HFF-Myc (cell line): ENCODE measurements around the gene COL4A1.

Source experiments
- DNase-seq: peaks from one replicate; pipeline ENCODE4 v3.0.0-alpha.2; 2011; ENCODE audit warnings: low read depth; ENCODE audit errors: extremely low read depth
- H3K4me3 ChIP-seq: replicated peaks from 2 replicates; pipeline ENCODE4 v1.5.1; 2011; ENCODE audit warnings: low read depth, mild to moderate bottlenecking, control low read depth, low read length
- CTCF ChIP-seq: IDR thresholded peaks from 2 replicates; pipeline ENCODE4 v1.5.1; 2012; ENCODE audit warnings: mild to moderate bottlenecking, low read depth, low read length, control low read depth; ENCODE audit errors: missing control alignments

Gene COL4A1

DNA sequence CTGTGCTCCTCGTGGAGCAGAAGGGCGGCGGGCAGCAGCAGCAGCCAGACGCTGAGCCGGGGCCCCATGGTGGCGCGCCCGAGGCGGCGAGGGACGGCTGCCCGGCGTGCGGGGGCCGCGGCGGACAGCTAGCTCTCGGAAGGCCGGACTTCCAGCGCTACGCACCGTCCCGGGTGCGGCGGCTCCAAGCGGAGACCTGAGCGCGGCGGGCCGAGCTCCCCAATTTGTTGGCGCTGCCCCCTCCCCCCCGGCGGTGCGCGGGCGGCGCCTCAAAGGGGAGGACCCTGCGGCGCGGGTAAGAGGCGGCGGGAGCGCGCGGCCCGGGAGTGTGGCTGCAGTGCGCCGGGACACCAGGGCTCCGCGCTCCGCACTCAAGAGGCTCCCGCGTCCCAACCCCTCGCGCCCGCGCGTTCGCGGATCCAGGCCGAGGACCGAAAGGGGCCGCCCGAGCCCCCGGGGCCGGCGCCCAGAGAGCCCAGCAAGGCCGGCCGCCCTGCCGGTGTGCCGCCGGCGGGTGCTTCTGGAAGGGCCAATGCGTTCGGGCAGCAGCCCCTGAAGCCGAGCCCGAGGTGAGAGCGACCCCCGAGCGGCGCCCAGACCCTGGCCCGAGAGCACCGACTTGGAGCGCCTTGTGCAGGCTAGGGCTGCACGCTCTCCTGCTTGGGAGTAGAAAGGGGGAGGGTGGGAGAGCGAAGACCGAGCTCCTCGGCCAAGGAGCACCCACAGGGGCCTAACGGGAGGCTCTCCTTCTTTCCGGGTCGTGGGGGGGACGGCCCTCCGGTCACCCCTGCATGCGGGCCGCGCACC lies at the start of gene COL4A1, which contains the start of gene COL4A2:
TSS of gene COL4A1 (minus strand) at position 198 of the 807 bp plus-strand sequence. CDS start at position 68, 130 bp downstream.
TSS of gene COL4A2 (plus strand) at position 325 of the 807 bp plus-strand sequence. CDS start 620 bp downstream, outside the sequence.
- no peak for DNase-seq
- peak within 1 kb of the TSS; percentile 87 for H3K4me3 ChIP-seq
- no peak for TF ChIP-seq CTCF

GRCh38 chr13:110356362-110356761 lies 49.4 kb upstream of the COL4A1 start:
- DNase-seq, result no peak

DNA sequence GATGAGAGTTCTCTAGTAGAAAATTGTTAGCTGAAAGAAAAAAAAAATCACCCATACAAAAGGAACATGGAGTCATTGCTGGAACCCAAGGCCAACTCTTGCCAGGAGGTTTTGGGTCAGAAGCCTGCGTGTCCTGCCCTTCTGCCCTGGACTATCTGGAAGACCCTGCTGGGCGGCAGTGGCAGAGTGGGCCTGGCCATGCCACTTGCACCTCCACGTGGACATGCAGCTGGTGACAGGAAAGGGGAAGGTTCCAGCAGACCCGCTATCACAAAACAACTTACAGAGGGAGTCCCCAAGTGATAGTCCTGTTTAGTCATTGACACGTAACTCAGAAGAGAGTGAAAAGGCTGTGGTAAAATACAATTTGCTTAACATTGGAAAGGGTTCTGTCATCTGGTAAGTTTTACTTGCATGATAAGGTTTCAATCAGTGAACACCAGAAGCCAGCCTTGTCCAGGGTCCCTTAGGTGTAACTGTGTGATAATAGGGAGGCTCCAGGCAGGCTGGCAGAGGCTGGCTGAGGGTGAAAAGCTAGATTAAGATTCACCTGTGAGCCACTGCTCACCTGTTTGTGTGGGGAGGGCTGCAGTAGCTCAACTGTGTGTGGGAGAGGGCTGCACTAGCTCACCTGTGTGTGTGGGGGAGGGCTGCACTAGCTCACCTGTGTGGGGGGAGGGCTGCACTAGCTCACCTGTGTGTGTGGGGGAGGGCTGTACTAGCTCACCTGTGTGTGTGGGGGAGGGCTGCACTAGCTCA lies 47.9 kb upstream of the COL4A1 start:
- no peak for TF ChIP-seq CTCF
- H3K4me3 ChIP-seq, result no peak overlapping the region
- no peak for DNase-seq

More at GRCh38 chr13:110356362-110356761, 49.4 kb upstream of the COL4A1 start:
- H3K4me3 ChIP-seq, result no peak overlapping the region
- TF ChIP-seq CTCF, result no peak

GRCh38 chr13:110354123-110354627 lies 47.2 kb upstream of the COL4A1 start:
- no peak overlapping the region for H3K4me3 ChIP-seq
- DNase-seq, result no peak
- TF ChIP-seq CTCF, result no peak

GRCh38 chr13:110353339-110353977 lies 46.5 kb upstream of the COL4A1 start:
- DNase-seq, result no peak
- no peak for TF ChIP-seq CTCF
- no peak overlapping the region for H3K4me3 ChIP-seq

DNA sequence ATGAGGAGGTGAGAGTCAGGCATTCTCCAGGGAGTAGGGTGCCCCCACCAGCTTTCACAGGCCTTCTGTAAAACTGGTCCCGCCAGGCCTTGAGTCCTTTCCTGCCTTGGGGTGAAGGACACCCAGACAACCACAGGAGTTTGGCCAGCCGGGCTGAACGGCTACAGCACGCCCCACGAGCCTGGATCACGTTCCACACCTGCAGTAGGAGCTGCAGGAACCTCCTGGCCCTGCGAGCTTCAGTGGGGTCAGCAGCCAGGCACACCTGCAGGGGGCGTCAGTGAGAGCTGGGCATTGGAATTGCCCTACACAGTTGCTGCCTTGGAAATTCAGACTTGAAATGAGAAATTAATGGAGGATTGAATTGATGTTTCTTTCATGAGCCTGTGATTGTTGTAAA lies 45.8 kb upstream of the COL4A1 start:
- TF ChIP-seq CTCF, result peak; percentile 48

More for the DNA sequence above, 45.8 kb upstream of the COL4A1 start:
- DNase-seq, result no peak
- H3K4me3 ChIP-seq, result no peak overlapping the region
